Measurements from ENCODE around the gene OR2A12.

DNA sequence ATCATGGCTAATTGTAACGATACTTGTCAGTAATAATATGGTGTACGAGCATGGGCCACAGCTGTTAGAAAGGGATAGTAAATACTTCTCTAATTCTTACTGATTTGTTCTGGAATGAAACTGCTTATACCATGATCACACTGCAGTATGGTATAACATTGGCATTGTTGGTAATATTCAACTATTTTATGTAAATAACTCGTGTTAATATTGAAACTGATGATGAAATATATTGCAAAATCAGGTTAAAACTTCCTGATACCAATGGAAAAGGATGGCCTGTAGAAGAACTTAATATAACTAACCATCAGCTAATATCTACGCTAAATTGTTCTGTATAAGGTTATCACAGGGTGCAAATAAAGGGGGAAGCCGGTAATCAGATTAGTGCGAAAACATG, 47.2 kb downstream of the OR2A12 start:
- TF ChIP-seq, protein P1, sequence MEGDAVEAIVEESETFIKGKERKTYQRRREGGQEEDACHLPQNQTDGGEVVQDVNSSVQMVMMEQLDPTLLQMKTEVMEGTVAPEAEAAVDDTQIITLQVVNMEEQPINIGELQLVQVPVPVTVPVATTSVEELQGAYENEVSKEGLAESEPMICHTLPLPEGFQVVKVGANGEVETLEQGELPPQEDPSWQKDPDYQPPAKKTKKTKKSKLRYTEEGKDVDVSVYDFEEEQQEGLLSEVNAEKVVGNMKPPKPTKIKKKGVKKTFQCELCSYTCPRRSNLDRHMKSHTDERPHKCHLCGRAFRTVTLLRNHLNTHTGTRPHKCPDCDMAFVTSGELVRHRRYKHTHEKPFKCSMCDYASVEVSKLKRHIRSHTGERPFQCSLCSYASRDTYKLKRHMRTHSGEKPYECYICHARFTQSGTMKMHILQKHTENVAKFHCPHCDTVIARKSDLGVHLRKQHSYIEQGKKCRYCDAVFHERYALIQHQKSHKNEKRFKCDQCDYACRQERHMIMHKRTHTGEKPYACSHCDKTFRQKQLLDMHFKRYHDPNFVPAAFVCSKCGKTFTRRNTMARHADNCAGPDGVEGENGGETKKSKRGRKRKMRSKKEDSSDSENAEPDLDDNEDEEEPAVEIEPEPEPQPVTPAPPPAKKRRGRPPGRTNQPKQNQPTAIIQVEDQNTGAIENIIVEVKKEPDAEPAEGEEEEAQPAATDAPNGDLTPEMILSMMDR (IDR thresholded peaks at IDR 0.05), result no peak
- no peak for TF ChIP-seq POLR2AphosphoS5 (IDR thresholded peaks at IDR 0.05; ENCODE audit: low read depth, low read length)
- TF ChIP-seq SIN3A (IDR thresholded peaks at IDR 0.05; ENCODE audit: borderline replicate concordance, insufficient read depth, low read depth, low read length), result no peak
- TF ChIP-seq, protein P2, sequence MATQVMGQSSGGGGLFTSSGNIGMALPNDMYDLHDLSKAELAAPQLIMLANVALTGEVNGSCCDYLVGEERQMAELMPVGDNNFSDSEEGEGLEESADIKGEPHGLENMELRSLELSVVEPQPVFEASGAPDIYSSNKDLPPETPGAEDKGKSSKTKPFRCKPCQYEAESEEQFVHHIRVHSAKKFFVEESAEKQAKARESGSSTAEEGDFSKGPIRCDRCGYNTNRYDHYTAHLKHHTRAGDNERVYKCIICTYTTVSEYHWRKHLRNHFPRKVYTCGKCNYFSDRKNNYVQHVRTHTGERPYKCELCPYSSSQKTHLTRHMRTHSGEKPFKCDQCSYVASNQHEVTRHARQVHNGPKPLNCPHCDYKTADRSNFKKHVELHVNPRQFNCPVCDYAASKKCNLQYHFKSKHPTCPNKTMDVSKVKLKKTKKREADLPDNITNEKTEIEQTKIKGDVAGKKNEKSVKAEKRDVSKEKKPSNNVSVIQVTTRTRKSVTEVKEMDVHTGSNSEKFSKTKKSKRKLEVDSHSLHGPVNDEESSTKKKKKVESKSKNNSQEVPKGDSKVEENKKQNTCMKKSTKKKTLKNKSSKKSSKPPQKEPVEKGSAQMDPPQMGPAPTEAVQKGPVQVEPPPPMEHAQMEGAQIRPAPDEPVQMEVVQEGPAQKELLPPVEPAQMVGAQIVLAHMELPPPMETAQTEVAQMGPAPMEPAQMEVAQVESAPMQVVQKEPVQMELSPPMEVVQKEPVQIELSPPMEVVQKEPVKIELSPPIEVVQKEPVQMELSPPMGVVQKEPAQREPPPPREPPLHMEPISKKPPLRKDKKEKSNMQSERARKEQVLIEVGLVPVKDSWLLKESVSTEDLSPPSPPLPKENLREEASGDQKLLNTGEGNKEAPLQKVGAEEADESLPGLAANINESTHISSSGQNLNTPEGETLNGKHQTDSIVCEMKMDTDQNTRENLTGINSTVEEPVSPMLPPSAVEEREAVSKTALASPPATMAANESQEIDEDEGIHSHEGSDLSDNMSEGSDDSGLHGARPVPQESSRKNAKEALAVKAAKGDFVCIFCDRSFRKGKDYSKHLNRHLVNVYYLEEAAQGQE (IDR thresholded peaks at IDR 0.05; ENCODE audit: insufficient read depth in 1 of 2, low read depth in 2 of 2, low read length in 1 of 2), result no peak
- no peak for TF ChIP-seq TCF7L2 (IDR thresholded peaks at IDR 0.05; ENCODE audit: low read depth, low read length)
